ENCODE results near the gene SPRR2G.
"Not testable (repeated sequence)": the region's sequence is repeated elsewhere in the genome, so short reads cannot be mapped to it uniquely, and the experiment has no call there.

Gene SPRR2G

DNA sequence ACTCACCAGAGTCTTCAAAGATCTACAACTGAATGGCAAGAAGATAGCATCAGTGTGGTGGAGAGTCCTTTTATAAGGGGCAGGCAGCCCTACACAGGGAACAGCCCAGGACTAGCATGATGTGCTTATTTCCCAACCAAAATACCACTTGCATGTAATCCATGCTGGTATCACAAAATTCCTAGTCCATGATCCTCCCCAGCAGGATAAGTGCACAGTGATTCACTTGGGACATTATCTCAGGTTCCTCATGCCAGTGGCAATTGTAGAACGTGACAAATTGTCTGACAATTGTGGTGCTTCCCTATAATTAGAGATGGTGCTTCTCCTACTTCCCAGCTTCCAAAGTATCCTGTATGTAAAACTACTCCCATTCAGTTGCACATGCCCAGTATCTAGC is at the start of gene SPRR2G:
Gene SPRR2G, minus strand, starts transcription at position 45 of the 400 bp plus-strand sequence. CDS start 780 bp downstream, outside the sequence.
- DNase-seq: no peak

DNA sequence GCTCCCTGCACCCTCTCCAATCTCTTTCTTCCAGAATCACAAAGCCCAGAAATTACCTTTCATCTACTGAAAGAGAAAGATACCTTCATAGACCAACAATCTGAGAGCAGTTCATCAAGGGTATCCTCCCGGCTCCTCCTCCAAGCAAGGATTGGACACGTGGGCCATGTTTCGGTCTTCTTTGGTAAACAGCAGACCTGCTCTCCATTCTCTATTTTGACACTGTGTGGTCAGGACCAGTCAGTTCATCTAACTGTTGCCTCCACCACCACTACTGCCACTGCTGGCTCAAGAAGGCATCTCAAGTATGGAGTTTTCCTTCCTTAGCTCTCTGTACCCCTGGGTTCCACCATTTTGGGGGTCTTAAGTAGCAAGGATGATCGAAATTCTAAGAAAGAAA is 44.5 kb upstream of the SPRR2G start:
- DNase-seq: no peak

GRCh38 chr1:153194331-153195050 is 43.8 kb upstream of the SPRR2G start:
- no peak for DNase-seq

- DNase-seq: no peak
Measured at GRCh38 chr1:153192697-153193096, 42.0 kb upstream of the SPRR2G start.

- DNase-seq: no peak
Measured at GRCh38 chr1:153190373-153190772, 39.7 kb upstream of the SPRR2G start.

GRCh38 chr1:153188301-153188700 is 37.6 kb upstream of the SPRR2G start:
- not testable (repeated sequence) for DNase-seq

DNA sequence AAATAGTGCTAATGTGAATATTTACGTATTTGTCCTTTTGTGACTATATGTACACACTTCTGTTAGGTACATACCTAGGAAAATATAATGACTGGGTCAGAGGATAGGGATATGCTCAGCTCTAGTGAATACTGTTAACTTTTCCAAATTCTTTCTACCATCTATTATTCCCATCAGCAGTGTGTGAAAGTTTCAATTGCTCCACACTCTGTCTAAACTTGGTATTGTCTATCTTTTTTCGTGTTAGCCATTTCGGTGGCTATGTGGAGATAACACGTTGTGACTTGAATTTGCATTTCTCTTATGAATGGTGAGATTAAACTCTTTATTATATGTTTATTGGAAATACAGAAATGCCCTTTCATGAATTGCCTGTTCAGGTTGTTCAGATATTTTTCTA is 29.9 kb upstream of the SPRR2G start:
- no peak for DNase-seq

DNA sequence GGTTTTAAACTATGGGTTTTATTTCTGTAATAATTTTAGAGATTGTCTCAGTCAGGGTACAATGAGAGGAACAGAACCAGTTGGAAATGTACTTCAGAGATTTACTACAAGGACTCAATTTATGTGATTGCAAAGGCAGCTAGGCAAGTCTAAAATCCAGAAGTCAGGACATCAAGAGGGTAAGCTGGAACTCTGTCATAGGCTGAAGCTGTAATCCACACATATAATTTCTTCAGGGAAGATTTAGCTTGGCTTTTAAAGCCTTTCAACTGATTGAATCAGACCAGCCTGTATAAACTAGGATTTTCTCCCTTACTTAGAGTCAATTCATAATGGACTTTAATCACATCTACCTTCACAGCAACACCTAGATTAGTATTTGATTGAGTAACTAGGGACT is 28.2 kb upstream of the SPRR2G start:
- no peak for DNase-seq

GRCh38 chr1:153174624-153175023 is 23.9 kb upstream of the SPRR2G start:
- DNase-seq: no peak

DNA sequence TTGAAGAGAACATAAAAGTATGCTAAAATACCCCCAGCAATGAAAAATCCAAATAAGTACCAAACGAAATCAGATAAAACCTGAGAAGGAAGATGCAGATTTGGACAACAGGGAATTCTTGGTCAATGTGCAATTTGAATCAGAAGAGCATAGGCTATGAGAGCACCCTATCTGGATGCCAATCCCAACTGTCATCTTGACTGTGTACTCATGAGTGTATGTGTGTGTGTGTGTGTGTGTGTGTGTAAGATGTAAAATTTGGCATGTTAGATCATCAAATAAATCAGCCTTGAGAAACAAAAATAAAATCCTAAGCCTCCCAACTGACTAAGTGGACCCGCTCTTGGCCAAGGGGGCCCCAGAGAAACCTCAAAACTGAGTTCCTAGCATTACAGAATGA is 18.0 kb upstream of the SPRR2G start:
- no peak for DNase-seq

DNA sequence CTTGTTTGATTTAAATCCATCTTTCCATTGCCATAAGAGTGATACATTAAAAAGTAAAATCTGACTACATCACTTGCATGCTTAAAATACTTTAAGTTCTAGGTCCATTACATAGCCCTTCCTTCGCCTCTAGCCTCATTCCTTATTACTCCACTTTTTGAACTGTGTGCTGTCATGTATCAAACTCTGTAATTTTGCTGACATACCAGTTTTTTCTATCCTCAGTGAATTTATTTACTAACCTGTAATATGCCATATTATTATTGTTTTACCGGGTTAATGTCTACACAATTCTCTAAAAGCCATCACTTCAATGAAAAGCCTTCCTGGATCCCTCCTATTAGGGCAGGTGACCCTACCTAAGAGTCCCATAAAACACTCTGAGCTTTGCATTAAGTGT is 4.9 kb upstream of the SPRR2G start:
- no peak for DNase-seq

DNA sequence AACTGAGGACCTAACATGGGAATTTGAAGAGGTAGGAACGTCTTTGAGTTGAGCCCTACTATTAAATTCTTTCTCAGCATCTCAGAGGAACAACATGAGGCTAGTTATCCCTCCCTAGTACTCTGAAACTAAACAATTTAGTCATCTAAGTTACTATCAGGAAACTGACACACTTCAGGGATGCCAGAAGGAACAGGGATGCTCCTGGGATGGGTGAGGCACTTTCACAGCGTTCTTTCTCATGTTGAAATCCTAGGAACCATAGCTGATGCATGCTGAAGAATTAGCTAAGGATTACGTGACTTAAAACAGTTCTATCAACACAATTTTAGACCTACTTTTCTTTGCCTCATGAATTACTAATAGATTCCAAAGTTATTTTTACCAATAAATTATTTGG is 1.8 kb upstream of the SPRR2G start:
- DNase-seq: no peak

- DNase-seq: no peak
Measured at GRCh38 chr1:153141377-153141776, 9.3 kb downstream of the SPRR2G start.

DNA sequence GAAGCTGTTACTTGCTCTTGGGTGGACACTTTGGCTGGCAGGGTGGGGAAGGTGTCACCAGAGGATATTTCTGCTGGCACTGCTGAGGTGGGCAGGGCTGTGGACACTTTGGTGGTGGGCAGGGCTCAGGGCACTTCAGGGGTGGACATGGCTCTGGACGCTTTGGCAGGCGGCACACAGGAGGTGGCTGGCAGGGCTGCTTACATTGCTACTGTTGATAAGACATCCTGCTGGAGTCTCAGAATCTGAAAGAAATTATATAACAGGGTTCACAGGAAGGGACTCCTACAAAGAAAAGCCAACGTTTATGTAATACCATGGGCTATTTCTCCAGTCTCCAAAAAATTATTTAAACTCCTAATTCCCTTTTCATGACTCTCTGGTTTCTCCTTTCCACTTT is 10.2 kb downstream of the SPRR2G start:
- no peak for DNase-seq

GRCh38 chr1:153133743-153134142 is 16.9 kb downstream of the SPRR2G start:
- no peak for DNase-seq

DNA sequence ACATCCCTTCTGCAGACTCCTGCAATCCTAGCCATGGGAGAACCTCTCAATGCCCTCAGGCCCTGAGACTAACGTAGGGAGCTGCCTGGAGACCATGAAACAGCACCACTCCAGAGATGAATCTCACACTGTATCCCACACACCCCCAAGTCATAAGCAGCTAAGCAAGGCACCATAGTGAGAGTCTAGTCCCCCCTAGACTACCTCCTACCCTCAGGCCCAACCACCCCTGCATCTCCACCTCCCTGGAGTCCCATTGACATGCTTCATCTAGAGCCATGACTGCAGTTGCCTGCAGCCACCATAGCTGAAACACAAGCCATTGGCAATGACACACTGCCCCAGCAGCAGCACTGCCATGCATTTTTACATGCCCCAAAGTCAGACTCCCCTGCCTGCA is 17.4 kb downstream of the SPRR2G start:
- DNase-seq: no peak

- DNase-seq: not testable (repeated sequence)
Measured at GRCh38 chr1:153128688-153129087, 22.0 kb downstream of the SPRR2G start.

DNA sequence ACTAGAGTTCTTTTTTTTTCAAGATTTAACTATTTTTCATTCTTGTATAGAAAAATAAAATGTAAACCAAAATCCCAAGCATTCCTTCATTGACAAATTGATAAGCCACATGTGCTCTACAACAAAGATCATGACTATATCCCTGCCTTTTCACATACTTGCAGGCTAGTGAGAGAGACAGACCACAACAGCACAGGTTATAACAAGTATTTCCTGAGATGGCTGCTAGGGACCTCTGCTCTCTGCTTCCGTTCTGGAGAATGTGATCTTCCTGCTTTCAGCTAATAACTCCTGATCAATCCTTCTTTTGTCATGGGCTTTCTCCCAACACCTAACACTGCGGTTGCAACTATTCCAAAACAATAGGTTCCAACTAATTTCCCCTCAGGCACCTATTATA is 23.4 kb downstream of the SPRR2G start:
- DNase-seq: no peak

- DNase-seq: no peak
Measured at GRCh38 chr1:153125536-153125935, 25.2 kb downstream of the SPRR2G start.

DNA sequence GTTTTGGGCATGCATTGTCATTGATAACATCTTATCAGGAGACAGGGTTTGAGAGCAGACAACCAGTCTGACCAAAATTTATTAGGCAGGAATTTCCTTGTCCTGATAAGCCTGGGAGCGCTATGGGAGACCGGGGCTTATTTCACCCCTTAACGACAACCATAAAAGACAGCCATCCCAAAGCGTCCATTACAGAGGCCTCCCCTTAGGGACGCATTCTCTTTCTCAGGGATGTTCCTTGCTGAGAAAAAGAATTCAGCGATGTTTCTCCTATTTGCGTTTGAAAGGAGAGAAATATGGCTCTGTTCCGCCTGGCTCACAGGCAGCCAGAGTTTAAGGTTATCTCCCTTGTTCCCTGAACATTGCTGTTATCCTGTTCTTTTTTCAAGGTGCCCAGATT is 26.9 kb downstream of the SPRR2G start:
- not testable (repeated sequence) for DNase-seq

DNA sequence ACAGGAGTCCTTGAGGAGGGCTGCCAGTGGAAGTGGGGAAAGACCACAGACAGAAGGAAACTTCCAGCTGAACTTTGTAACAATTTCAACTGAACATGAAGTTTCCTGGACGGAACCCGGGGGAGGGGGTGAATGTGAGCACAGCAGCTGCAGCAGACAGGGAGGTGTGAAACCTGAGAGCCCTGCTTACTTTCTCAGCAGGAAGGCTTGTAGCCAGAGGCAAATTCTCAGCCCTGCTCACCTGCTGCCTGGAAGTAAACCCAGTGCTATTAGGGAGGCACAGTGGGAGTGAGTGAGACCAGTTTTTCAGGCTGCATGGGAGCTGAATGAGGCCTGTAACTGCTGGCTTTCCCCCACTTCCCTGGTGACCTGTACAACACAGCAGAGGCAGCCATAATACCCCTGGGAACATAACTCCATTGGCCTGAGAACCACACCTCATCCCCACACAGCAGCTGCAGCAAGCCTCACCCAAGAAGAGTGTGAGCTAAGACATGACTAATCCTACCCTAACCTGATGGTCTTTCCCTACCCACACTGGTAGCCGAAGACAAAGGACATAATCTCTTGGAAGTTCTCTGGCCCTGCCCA is 27.8 kb downstream of the SPRR2G start:
- DNase-seq: no peak

DNA sequence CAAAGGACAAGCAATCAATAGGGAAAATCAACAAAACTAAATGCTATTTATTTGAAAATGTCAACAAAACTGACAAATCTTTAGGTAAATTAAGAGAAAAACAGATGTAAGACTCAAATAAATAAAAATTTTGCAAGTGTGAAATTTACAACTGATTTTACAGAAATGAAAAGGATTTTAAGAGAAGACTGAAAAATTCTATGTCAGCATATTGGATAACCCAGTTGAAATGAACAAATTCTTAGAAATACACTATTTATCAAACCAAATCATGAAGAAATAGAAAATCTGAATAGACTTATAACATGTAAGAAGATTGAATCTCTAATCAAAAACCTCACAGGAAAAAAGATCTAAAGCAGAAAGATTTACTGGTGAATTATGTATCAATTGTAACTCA is 29.7 kb downstream of the SPRR2G start:
- no peak for DNase-seq

- no peak for DNase-seq
Measured at GRCh38 chr1:153119491-153119971, 31.2 kb downstream of the SPRR2G start.

GRCh38 chr1:153115264-153115663 is 35.4 kb downstream of the SPRR2G start:
- not testable (repeated sequence) for DNase-seq

GRCh38 chr1:153113416-153113815 is 37.3 kb downstream of the SPRR2G start, which contains the start of gene SPRR2F:
Gene SPRR2F (minus strand): TSS chr1:153113516. CDS start chr1:153112733, 783 bp downstream.
- no peak for DNase-seq
